AG09319 (cell line): Measurements from ENCODE around the gene FAM168B.

Experiments
- DNase-seq: peaks from one replicate; pipeline ENCODE4 v3.0.0-alpha.2; 2010; ENCODE audit warnings: low read depth; ENCODE audit errors: extremely low read depth
- CTCF ChIP-seq: IDR thresholded peaks from 2 replicates; pipeline ENCODE4 v1.5.1; 2011; ENCODE audit warnings: low read depth, mild to moderate bottlenecking, inconsistent platforms, low read length, moderate library complexity

Gene FAM168B

GRCh38 chr2:131045286-131046027 lies 47.8 kb downstream of the FAM168B start:
- no peak for DNase-seq
- TF ChIP-seq CTCF = no peak

GRCh38 chr2:131044757-131045150 lies 48.5 kb downstream of the FAM168B start:
- DNase-seq = no peak
- no peak for TF ChIP-seq CTCF

- DNase-seq = no peak
Observed at GRCh38 chr2:131044075-131044756, 49.0 kb downstream of the FAM168B start.

GRCh38 chr2:131043199-131044074 lies 49.8 kb downstream of the FAM168B start:
- no peak for TF ChIP-seq CTCF
- no peak for DNase-seq

More at GRCh38 chr2:131044075-131044756, 49.0 kb downstream of the FAM168B start:
- no peak for TF ChIP-seq CTCF

- TF ChIP-seq CTCF = no peak
Observed at GRCh38 chr2:131042148-131042775, 51.0 kb downstream of the FAM168B start.

GRCh38 chr2:131041402-131042147 lies 51.7 kb downstream of the FAM168B start:
- no peak for DNase-seq
- no peak for TF ChIP-seq CTCF

More at GRCh38 chr2:131042148-131042775, 51.0 kb downstream of the FAM168B start:
- no peak for DNase-seq
